Left ventricle myocardium inferior (tissue), 1 donor: ENCODE data around the gene ARFGEF2. TPM values are rescaled to one million over a fixed set of nuclear protein-coding genes. Genes with fewer than 3 reads are reported as not detected.
"Not testable (repeated sequence)": the region's sequence is repeated elsewhere in the genome, so short reads cannot be mapped to it uniquely, and the experiment has no call there.

Experiments used
- DNase-seq: peaks from one replicate; pipeline ENCODE4 v3.0.0-alpha.2; 2020
- H3K27ac ChIP-seq: fragments of 200-600 bp; replicated peaks from 2 replicates; pipeline ENCODE4 v1.8.0; 2021
- H3K27me3 ChIP-seq: fragments of 200-600 bp; 2 replicates; pipeline ENCODE4 v1.8.0; 2021; ENCODE audit warnings: low read depth
- H3K36me3 ChIP-seq: fragments of 200-600 bp; 2 replicates; pipeline ENCODE4 v1.8.0; 2021
- H3K4me1 ChIP-seq: fragments of 200-600 bp; 2 replicates; pipeline ENCODE4 v1.8.0; 2021
- H3K4me3 ChIP-seq: fragments of 200-600 bp; 2 replicates; pipeline ENCODE4 v1.8.0; 2021; ENCODE audit warnings: mild to moderate bottlenecking, moderate library complexity
- H3K9me3 ChIP-seq: fragments of 200-600 bp; replicated peaks from 2 replicates; pipeline ENCODE4 v1.8.0; 2021
- intact Hi-C: fragments of 100-400 bp; cut with micrococcal nuclease; formaldehyde crosslinking; loops from one replicate; pipeline ENCODE4 v1.11.0; 2022
- total RNA-seq: library from RNA; stranded (reverse); fragmentation: NEBNext Ultra II Directional; extraction: Animal tissue kit (Norgen Biotek cat#: 25700); gene quantifications from one replicate; pipeline ENCODE4 v1.2.1, GENCODE V29; 2021
- TF ChIP-seq, protein P1 (sequence below): fragments of 200-600 bp; IDR thresholded peaks from 2 replicates; pipeline ENCODE4 v1.8.0; 2021; ENCODE audit warnings: antibody characterized with exemption, mild to moderate bottlenecking, borderline replicate concordance
- donor health status: DM: no; HTN: yes; CAD: no; lungs with severe emphysema.

Gene ARFGEF2
- total RNA-seq, 1 donor from 2014 or later = 45.1 TPM

DNA sequence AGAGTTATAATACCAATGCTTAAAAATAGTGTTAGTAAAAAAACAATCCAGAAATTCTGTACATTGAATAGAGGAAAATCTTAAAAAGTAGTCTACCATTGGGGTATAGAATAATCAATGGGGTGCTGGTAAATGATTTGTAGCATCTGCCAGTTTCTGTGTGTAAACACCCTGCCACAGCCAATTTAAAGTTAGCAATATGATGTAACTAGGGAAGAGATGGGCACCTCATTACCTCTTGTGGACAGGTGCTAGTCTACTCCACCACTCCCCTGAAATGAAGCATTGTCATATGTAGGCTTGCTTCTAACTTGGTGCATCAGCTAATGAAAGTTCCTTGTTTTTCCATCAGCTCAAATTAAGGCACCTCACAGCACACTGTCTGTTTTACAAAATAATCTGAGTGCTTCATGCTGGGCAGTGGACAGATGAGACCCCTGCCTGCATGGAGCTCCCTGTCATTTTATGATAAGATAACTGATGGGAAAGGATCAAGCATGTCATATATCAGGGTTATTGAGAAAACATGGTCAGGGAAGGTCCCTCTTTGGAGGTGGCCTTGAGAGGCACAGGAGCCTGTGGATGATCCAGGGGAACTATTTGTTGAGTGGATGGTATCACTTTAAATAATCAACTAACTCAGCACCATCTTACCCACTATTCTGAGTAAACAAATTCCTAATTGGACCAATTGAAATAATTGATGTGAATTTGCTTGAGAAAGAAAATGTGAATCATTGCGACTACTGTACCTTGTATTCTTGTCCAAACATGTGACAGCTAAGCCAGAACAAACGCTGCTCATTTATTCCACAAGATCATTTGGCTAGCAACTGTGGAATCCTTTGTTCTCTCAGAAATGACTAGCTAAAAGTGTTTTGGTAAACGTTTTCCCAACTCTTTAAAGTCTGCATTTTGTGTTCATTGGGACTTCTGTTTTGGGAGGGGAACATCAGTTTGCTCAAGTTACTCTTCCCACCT, 78.7 kb downstream of the ARFGEF2 start:
- H3K9me3 ChIP-seq = no peaks in the 10 kb centered on the region
- no peak for DNase-seq
- H3K4me3 ChIP-seq = no peak overlapping the region
- H3K4me1 ChIP-seq = no peaks in the 10 kb centered on the region
- no peaks in the 10 kb centered on the region for H3K27me3 ChIP-seq
- peaks cover 90% of the 10 kb centered on the region for H3K36me3 ChIP-seq
- TF ChIP-seq, protein P1, sequence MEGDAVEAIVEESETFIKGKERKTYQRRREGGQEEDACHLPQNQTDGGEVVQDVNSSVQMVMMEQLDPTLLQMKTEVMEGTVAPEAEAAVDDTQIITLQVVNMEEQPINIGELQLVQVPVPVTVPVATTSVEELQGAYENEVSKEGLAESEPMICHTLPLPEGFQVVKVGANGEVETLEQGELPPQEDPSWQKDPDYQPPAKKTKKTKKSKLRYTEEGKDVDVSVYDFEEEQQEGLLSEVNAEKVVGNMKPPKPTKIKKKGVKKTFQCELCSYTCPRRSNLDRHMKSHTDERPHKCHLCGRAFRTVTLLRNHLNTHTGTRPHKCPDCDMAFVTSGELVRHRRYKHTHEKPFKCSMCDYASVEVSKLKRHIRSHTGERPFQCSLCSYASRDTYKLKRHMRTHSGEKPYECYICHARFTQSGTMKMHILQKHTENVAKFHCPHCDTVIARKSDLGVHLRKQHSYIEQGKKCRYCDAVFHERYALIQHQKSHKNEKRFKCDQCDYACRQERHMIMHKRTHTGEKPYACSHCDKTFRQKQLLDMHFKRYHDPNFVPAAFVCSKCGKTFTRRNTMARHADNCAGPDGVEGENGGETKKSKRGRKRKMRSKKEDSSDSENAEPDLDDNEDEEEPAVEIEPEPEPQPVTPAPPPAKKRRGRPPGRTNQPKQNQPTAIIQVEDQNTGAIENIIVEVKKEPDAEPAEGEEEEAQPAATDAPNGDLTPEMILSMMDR = no peak
- no peak overlapping the region for H3K27ac ChIP-seq
- intact Hi-C loops = no loop called here

DNA sequence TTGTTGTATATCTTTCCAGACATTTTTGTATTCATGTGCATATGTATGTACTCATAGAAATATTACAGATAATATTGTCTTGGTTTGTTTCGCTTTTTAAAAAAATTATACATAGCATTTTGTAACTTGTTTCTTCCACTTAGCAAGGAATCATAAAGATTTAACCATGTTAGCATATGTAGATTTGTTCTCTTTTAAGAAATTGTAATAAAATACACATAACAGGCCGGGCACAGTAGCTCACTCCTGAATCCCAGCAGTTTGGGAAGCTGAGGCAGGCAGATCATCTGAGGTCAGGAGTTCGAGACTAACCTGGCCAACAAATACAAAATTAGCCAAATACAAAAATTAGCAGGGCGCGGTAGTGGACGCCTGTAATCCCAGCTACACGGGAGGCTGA, 80.2 kb downstream of the ARFGEF2 start:
- no peak overlapping the region for H3K27ac ChIP-seq
- H3K27me3 ChIP-seq = no peaks in the 10 kb centered on the region
- peaks cover 90% of the 10 kb centered on the region for H3K36me3 ChIP-seq
- intact Hi-C loops = no loop called here
- H3K4me3 ChIP-seq = no peak overlapping the region
- no peak for DNase-seq
- TF ChIP-seq, protein P1 = no peak
- no peaks in the 10 kb centered on the region for H3K4me1 ChIP-seq
- no peaks in the 10 kb centered on the region for H3K9me3 ChIP-seq

DNA sequence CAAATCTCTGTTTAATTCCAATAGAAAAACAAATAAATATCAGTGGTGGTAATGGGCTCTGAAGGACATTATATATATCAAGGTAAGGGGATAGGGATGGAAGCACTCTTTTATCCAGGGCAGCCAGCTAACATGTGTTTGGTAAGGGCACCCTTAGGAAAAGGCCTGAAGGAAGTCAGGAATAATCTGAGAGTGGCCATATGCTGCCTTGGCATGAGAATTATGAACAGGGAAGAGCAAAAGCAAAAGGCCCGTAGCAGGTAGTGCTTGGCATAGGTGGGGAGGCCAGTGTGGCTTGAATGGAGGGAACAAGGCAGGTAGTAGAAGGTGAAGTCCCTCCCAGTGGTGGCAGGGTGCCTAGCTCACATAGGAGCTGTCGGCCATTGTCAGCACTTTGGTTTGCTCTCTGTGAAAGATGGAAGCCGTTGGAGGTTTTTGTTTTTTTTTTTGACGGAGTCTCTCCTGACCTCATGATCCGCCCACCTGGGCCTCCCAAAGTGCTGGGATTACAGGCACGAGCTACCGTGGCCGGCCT, 85.0 kb downstream of the ARFGEF2 start:
- Histone ChIP-seq H3K9me3 (no peaks in the 10 kb centered on the region), H3K27me3 (no peaks in the 10 kb centered on the region), H3K4me1 (no peaks in the 10 kb centered on the region), H3K27ac (no peak overlapping the region), H3K4me3 (no peak overlapping the region), H3K36me3 (peaks cover 92% of the 10 kb centered on the region)
- TF ChIP-seq, protein P1 = no peak
- intact Hi-C loops = no loop called here
- DNase-seq = no peak

DNA sequence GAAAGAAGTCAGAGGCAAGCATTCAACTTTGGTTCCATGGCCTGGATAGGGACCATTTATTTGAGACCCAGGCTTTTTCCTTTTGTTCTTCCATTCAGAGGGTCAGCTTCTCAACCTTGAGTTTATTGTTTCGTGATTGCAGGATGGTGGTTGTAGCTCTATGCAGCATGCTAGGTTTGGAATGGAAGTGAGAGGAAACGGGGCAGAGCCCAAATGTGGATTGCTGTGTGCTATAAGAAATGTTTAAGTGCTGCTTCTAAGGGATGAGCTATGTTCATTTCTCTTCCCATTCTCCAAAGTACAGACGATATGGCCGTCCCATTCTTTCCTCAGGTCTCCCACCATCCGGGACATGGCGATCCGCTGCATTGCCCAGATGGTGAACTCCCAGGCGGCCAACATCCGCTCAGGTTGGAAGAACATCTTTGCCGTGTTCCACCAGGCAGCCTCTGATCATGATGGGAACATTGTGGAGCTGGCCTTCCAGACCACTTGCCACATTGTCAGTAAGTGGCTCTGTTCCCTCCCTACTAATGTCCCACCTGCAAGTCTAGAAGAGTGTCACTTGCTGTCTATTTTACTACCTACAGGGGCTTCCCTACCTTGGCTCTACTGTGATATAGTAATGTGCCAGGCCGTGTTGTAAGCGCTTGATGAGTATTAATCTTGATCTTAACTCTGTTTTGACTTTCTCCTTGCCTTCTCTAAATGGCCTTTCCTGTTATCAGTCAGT, 88.6 kb downstream of the ARFGEF2 start:
- no peak for DNase-seq
- Histone ChIP-seq H3K4me3 (no peak overlapping the region), H3K9me3 (no peaks in the 10 kb centered on the region), H3K27ac (no peak overlapping the region), H3K27me3 (no peaks in the 10 kb centered on the region), H3K4me1 (no peaks in the 10 kb centered on the region), H3K36me3 (peaks cover 98% of the 10 kb centered on the region)
- TF ChIP-seq, protein P1 = no peak
- intact Hi-C loops = no loop called here

DNA sequence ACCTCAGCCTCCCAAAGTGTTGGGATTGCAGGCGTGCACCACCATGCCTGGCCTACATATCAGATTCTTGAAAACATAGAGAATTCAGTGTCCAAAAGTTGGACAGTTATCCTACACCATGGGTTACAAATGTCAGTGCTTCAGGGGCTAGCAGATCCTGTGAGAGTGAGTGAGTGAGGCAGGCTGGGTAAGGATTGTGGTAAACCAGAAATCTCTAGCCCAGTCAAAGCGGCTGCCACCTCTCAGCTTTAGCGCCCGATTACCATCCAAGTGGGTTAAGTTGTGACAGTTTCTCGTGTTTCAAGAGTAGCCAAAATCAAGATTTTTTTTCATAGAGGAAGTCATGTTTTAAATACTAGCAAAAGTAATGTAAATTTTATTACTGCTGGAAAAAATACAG, 102.7 kb downstream of the ARFGEF2 start:
- TF ChIP-seq, protein P1 = no peak
- DNase-seq = no peak
- Histone ChIP-seq H3K36me3 (peaks cover 97% of the 10 kb centered on the region), H3K27me3 (no peaks in the 10 kb centered on the region), H3K9me3 (no peaks in the 10 kb centered on the region), H3K4me3 (no peak overlapping the region), H3K4me1 (no peaks in the 10 kb centered on the region), H3K27ac (no peak overlapping the region)
- intact Hi-C loops = no loop called here

DNA sequence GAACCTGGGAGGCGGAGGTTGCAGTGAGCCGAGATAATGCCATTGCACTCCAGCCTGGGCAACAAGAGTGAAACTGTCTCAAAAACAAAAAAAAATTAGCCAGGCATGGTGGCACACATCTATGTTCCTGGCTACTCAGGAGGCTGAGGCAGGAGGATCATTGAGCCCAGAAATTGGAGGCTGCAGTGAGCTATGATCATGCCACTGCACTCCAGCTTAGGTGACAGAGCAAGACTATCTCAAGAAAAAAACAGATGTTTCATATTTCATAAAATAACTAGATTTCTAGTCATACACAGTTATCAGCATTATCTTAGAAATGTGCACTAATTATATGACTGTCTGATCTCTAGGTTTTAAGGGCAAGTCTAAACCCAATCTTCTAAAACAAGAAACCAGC, 106.7 kb downstream of the ARFGEF2 start:
- H3K4me1 ChIP-seq, intact Hi-C loops, H3K27me3 ChIP-seq, H3K9me3 ChIP-seq, H3K27ac ChIP-seq, H3K4me3 ChIP-seq, DNase-seq: not testable (repeated sequence)
- H3K36me3 ChIP-seq = peaks cover 90% of the 10 kb centered on the region
